HG02973 (cell line): ENCODE data around the gene MMP11.

Source experiments
- ATAC-seq: cut with Tn5 transposase; IDR thresholded peaks from one replicate; pipeline ENCODE4 v1.9.1; 2021; ENCODE audit warnings: moderate library complexity; ENCODE audit not compliant: unreplicated experiment

The MMP11 gene

GRCh38 chr22:23759566-23759965, 13.1 kb upstream of the MMP11 start:
- no peak for ATAC-seq

DNA sequence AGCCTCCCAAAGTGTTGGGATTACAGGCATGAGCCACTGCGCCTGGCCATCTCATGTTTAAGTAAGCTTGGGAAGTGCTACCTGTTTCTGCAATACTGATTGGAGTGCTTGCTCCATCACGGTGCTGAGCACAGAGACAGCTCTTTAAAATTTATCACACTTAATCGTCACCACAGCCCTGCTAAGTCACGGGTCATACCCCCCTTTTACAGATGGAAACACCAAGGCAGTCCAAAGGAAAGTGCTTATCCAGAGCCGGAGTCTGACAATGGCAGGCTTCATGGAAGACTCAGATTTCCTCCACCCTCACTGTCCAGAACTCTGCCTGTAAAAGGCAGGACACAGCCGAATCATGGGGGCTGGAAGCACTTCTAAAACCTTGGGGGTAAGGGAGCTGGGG, 12.6 kb upstream of the MMP11 start:
- ATAC-seq = no peak

DNA sequence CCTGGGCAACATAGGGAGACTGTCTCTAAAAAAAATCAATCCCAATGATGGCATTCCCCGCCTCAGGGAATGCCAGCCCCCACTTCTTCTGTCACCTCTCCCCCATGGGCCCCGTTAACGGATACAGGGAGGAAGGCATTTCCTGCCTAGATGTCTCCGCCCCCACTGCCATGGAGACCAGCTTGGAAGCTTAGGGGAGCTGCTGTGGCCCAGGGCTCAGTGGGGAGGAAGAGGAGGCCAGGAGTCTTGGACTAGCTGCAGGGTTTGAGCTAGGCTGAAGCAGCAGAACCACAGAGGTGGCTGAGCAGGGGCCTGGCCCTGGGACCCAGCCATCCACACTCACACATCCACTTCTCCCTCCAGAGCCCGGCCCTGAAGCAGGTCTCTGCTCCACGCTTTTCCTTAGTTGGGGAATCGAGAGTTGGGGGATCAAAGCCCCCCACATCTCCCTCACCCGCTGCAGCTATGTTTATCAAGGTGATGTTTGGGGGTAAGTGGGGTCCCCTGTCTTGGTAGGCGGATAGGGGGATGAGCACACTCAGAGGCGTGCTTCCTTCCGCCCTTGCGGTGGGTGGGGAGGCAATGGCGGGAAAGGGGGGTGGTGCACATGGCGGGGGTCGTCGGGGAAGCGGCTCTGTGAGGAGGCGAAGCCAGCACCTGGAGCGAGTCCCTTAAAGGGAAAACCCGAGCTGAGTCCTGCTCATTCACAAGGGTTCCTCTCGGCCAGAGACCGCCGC, 9.6 kb upstream of the MMP11 start, which contains the start of gene C22orf15:
C22orf15 (plus strand) TSS at position 149 of the 737 bp plus-strand sequence; CDS start at position 466, 317 bp downstream.
- no peak for ATAC-seq

GRCh38 chr22:23763579-23763945, 9.1 kb upstream of the MMP11 start:
- ATAC-seq = no peak

DNA sequence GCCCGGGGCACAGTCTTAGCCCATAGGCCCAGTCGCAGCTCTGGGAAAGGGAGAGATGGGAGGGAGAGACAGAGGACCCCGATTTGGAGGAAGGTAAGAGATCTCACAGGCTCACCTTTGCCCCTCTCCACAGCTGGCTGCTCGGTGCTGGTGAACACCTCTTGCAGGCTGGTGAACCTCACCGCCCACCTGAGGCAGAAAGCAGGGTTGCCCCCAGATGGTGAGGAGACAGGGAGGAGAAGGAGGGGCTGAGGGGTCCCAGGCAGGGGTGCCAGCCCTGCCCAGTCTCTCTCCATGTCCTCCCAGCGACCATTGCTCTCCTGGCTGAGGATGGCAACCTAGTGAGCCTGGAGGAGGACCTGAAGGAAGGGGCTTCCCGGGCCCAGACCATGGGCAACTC, 8.7 kb upstream of the MMP11 start:
- no peak for ATAC-seq

DNA sequence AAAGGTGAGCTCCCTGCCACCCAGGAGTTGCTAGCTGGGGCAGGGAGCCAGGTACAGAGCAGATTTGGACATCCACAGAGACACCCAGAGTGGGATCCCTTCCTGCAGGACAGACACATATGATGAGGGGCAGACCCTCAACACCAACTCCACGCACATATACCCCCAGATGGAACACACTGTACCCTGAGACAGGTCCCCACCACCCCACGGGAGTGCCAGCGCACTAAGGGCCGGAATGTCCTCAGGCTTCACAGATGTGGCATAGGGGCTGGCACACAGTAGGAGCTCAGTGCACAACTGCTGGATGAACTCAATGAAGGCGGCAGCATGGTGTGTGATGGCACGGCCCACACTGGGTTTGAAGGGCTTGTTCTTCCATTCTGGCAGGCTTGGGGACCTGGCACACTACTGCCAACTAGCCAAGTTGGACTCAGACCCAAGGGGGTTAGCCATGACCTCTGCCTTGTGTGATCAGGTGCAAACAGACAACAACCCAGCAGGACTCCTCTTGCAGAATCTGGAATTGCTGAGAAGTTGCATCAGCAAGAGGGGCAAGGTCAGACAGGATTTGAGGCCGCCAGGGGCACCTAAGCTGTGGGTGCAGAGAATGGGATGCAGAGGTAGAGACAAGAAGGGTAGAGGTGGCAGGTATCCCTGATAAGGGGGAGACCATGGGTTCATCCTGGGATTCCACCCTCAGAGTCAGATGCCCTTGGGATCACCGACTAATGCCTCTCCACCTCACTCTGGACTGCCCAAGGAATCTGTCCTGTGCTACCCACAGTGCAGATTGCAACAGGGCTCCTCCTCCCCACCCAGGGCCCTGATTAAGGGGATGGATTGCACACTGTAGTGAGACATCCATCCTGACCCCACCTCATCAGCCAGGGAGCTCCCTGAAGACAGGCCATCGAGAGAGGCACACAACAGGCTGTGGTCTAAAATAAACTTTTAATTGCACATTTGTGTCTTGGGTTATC, 7.5 kb upstream of the MMP11 start:
- no peak for ATAC-seq

DNA sequence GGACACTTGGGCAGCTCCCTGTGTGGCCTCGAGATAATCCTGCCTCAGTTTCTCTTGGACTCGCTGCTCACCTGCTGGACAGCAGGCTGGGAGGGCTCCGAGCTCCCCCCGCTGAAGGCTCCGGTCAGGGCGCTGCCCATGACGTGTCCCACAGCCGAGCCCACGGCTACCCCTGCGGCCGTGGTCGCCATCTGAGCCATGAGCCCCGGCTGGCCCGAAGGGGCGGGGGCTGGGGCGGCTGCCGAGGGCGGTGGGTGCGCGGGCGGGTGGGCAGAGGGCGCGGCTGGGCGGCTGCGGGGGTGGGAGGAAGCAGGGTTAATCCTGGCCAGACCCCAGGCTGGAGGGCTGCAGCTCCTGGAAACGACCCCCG, 5.4 kb upstream of the MMP11 start:
- no peak for ATAC-seq

DNA sequence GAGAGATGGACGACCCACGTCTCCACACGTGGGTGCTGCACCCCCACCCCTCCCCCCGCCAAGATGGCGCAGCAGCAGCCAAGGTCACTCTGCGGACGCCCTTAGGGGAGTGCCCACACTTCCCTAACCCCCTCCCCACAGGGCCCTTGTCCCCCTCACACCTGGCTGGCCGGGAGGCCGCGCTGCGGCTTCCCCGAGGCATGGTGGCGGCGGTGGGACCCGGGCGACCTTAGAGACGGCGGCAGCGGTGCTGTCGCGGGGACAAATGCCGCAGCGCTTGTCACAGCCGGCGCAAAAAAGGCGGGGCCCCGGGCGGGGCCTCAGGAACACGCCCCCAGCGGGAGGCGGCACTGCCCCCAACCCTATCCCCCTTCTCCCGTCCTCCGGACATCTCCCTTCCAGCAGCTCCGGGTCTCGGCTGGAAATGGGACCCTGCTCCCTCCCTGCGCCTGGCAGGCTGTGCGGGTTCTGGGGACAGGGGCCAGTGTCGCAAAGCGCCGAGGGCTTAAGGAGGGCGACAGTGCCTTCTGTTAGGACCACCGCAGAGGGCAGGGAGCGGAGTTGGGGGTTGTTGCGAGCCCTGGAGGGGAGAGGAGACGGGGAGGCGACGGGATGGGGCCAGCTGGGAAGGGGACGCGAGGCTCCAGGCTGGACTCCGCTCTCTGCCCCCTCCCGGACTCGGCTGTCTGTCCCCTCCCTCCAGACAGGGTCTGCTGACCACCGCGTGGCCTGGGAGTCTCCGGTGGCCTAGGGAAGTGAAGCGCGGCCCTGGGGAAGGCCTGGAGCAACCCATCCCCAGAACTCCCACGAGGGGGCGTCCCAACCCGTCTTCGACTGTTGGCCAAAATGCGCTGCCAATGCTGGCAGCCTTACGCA, 4.7 kb upstream of the MMP11 start, which contains the start of gene CHCHD10:
CHCHD10 (minus strand) TSS at position 300 of the 876 bp plus-strand sequence; CDS start at position 202, 98 bp downstream.
- ATAC-seq = no peak

DNA sequence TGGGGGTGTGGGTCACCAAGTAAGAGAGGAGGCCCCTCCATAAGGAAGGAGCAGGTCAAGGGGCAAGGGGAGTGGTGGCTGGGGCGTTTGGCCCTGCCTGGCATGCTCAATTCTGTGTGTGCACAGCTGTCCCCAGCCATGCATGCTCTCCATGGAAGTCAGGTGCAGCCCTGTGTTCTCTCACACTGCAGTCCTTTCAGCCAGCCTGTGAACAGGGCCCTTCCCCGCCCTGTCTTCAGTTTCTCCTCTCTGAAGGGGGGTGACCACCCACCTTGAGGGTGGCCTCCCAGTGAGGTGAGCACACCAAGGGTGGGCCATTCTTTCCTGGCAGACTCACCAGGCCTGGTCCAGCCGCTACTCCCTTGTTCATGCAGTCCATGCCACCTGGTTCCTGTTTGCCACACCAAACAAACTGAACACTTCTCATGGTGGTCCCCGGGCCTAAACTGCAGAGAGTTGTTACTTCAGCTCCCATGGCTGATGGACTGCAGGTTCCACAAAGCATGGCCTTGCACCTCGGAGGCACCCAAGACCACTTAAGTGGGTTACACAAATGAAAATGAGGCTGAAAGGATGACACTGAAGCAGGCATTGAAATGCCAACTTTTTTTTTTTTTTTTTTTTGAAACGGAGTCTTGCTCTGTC, 3.2 kb upstream of the MMP11 start:
- ATAC-seq = no peak

DNA sequence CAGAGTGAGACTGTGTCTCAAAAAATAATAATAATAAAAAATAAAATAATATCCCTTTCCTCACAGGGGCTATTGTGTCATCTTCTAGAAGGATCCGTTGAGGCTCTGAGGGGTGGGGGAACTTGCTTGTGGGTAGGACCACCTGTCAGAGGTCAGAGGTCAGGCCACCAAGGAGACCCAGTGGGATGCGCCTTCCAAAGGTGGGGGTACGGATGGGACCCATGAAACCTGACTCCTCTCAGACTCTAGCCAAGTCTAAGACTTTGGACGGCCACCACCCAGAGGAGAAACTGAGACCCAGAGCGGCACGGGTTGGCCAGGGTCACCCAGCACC, 367 bp upstream of the MMP11 start:
- no peak for ATAC-seq

DNA sequence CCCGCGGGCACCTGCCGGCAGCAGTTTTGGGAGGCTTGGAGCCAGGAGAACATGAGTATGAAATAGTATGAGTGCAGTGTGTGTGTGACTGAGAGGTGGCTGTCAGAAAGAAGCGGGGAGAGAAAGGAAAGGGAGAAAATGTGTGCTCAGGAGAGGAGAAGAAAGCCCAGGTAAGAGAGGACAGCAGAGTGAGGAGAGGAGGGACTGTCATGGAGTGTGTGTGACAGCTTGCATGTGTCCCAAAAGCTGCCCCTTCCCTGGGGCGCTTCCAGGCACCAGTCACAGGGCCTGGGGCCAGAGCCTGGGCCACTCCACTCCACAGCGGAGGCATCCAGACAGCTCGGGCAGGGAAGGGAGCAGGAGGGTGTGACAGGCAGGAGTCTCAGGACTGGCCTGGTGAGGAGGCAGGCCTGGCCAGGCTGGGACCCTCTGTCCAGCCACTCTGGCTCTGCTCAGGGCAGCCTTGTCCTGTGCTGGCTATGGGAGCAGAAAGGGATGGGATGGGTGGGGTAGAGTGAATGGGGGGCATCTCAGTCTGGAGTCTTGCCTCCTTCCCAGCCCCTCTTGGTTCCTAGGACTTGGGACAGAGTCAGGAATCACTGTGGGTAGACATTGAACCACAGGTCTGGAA, 949 bp downstream of the MMP11 start:
- no peak for ATAC-seq

- no peak for ATAC-seq
Observed at GRCh38 chr22:23774114-23774921, 1.7 kb downstream of the MMP11 start.

DNA sequence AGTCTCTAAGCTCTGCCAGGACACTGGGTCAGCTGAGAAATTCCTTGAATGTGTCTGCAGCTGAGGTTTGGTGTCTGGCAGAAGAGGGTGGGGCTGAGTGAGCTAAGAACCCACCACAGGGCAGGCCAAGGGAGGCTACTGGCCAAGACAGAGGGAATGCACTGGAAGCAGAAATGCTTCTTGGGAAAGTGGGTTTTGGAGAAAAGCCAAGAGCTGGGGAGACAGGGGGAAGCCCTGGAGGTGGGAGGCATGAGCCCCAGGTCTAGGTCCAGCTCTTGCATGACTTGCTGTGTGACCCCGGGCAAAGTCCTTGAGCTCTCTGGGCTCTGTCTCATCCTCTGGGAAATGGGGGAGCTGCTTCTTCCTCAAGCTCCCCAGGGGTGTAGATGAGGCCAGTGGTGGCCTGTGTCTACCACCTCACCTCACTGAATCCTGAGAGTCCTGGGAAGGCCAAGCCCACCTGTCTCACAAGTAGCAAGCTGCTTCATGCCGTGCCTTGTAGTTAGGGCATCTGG, 2.3 kb downstream of the MMP11 start:
- ATAC-seq = no peak

DNA sequence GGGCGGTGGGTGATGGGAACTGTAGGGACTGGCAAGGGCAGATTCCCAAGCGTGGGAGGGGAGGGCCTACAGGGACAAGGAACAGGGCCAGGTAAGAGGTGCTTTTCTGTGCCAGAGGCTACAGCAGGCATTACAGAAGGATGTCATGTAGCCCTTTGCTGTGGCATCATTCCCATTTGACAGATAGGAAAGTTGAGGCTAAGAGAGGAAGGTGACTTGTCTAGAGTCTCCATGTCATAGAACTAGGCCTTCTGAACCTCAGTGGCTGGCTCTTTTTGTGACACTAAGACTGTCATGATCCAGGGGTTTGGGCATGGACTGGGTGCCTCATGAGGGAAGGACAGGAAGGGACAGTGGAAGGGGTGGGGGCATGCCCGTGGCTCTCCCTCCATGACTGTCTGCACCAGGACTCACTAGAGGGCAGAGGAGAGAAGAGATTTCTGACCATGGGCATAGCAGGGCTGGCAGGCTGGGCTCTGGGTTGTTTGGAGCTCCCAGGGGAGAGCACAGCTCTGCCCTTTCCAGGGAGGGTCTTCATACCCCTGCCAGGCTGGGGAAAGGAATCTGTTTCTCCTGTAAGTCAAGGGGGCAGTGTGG, 3.2 kb downstream of the MMP11 start:
- ATAC-seq = no peak

GRCh38 chr22:23777776-23778576, 5.3 kb downstream of the MMP11 start:
- no peak for ATAC-seq

- no peak for ATAC-seq
Observed at GRCh38 chr22:23778577-23778900, 5.9 kb downstream of the MMP11 start.

DNA sequence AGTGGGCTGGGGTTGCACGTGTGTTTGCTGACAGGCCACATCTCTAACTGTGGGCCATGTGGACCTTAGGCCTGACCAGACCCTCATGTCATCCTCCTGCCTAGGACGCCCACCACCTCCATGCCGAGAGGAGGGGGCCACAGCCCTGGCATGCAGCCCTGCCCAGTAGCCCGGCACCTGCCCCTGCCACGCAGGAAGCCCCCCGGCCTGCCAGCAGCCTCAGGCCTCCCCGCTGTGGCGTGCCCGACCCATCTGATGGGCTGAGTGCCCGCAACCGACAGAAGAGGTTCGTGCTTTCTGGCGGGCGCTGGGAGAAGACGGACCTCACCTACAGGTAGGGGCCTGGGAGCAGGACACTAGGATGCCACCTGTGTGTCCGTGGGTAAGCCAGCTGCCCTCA, 6.4 kb downstream of the MMP11 start:
- ATAC-seq = no peak

GRCh38 chr22:23779731-23780130, 7.1 kb downstream of the MMP11 start:
- no peak for ATAC-seq
